Skeletal muscle cell (primary cell): ENCODE data around the gene MAPKBP1.
"Not testable (repeated sequence)": the region's sequence is repeated elsewhere in the genome, so short reads cannot be mapped to it uniquely, and the experiment has no call there.

Experiments
- DNase-seq: peaks from one replicate; pipeline ENCODE4 v3.0.0-alpha.2; 2010; ENCODE audit warnings: low read depth
- H3K4me3 ChIP-seq: 2 replicates; pipeline ENCODE4 v1.5.1; 2011; ENCODE audit warnings: low read depth, mild to moderate bottlenecking, control low read depth, low read length, moderate library complexity

MAPKBP1 gene

GRCh38 chr15:41821831-41822230 is 47.5 kb downstream of the MAPKBP1 start:
- DNase-seq: no peak
- no peak overlapping the region for H3K4me3 ChIP-seq

- H3K4me3 ChIP-seq: no peak overlapping the region
- DNase-seq: no peak
These were observed 48.2 kb downstream of the MAPKBP1 start for GRCh38 chr15:41822471-41822870.

GRCh38 chr15:41822957-41823356 is 48.7 kb downstream of the MAPKBP1 start:
- DNase-seq: no peak
- no peak overlapping the region for H3K4me3 ChIP-seq

- no peak for DNase-seq
- H3K4me3 ChIP-seq: no peak overlapping the region
These were observed 49.2 kb downstream of the MAPKBP1 start for GRCh38 chr15:41823502-41823901.

- DNase-seq: no peak
These were observed 49.9 kb downstream of the MAPKBP1 start for GRCh38 chr15:41824062-41824745.

GRCh38 chr15:41825145-41825544 is 50.9 kb downstream of the MAPKBP1 start:
- DNase-seq: no peak
- H3K4me3 ChIP-seq: no peak overlapping the region

More at GRCh38 chr15:41824062-41824745, 49.9 kb downstream of the MAPKBP1 start:
- no peak overlapping the region for H3K4me3 ChIP-seq

GRCh38 chr15:41825572-41826535 is 51.6 kb downstream of the MAPKBP1 start:
- DNase-seq: no peak
- no peak overlapping the region for H3K4me3 ChIP-seq

GRCh38 chr15:41827290-41827879 is 53.1 kb downstream of the MAPKBP1 start:
- peak overlapping the region; percentile 84 for H3K4me3 ChIP-seq
- DNase-seq: no peak

GRCh38 chr15:41827880-41828806 is 53.9 kb downstream of the MAPKBP1 start, which contains the start of gene JMJD7:
TSS of gene JMJD7 (plus strand) at chr15:41828092. CDS start at chr15:41828125, 33 bp downstream.
- H3K4me3 ChIP-seq: peak within 1 kb of the TSS; percentile 84
- peak; percentile 56 for DNase-seq

GRCh38 chr15:41828807-41829141 is 54.5 kb downstream of the MAPKBP1 start:
- DNase-seq: no peak
- peak overlapping the region; percentile 84 for H3K4me3 ChIP-seq

- H3K4me3 ChIP-seq: no peak overlapping the region
- DNase-seq: no peak
These were observed 55.8 kb downstream of the MAPKBP1 start for GRCh38 chr15:41829959-41830646.

- not testable (repeated sequence) for H3K4me3 ChIP-seq, DNase-seq
These were observed 57.0 kb downstream of the MAPKBP1 start for GRCh38 chr15:41831291-41831690.

- no peak for DNase-seq
These were observed 57.9 kb downstream of the MAPKBP1 start for GRCh38 chr15:41832208-41832607.

GRCh38 chr15:41832875-41833274 is 58.6 kb downstream of the MAPKBP1 start:
- no peak for DNase-seq
- H3K4me3 ChIP-seq: no peak overlapping the region

More at GRCh38 chr15:41832208-41832607, 57.9 kb downstream of the MAPKBP1 start:
- no peak overlapping the region for H3K4me3 ChIP-seq

- no peak for DNase-seq
- H3K4me3 ChIP-seq: no peak overlapping the region
These were observed 59.8 kb downstream of the MAPKBP1 start for GRCh38 chr15:41834096-41834495.

- no peak for DNase-seq
- H3K4me3 ChIP-seq: no peak overlapping the region
These were observed 61.8 kb downstream of the MAPKBP1 start for GRCh38 chr15:41836073-41836472.

- H3K4me3 ChIP-seq: no peak overlapping the region
- no peak for DNase-seq
These were observed 62.6 kb downstream of the MAPKBP1 start for GRCh38 chr15:41836713-41837454.

GRCh38 chr15:41838400-41838897 is 64.2 kb downstream of the MAPKBP1 start, which contains the start of gene PLA2G4B:
TSS of gene PLA2G4B (plus strand) at chr15:41838847. CDS start at chr15:41838914, 67 bp downstream.
- H3K4me3 ChIP-seq: no peak within 1 kb of the TSS
- DNase-seq: no peak
